Stomach (tissue), 9 donors: ENCODE data around the gene CLDN12. TPM values are rescaled to one million over a fixed set of nuclear protein-coding genes. Genes with fewer than 3 reads are reported as not detected.

Experiments
- DNase-seq, 2 donors: peaks; one replicate each; pipeline versions ENCODE4 v3.0.0 to v3.0.0-alpha.2; 2013 to 2019
- H3K27ac ChIP-seq, 5 donors: fragments of 200-600 bp in 4 of 5; sonication (generic) in 4 of 5; one replicate each; pipeline ENCODE4 v1.5.1; 2013 to 2019; ENCODE audit warnings: mild to moderate bottlenecking in 1 of 5, moderate library complexity in 1 of 5
- H3K27me3 ChIP-seq, 3 donors: fragments of 200-600 bp; sonication (generic); one replicate each; pipeline ENCODE4 v1.5.1; 2017 to 2019; ENCODE audit warnings: mixed run types in 1 of 3
- H3K36me3 ChIP-seq, 4 donors: fragments of 200-600 bp; sonication (generic); 1 replicate in 3 of 4; 2 replicates in 1 of 4; pipeline ENCODE4 v1.5.1; 2016 to 2019
- H3K4me1 ChIP-seq, 4 donors: fragments of 200-600 bp; sonication (generic); one replicate each; pipeline ENCODE4 v1.5.1; 2016 to 2019
- H3K4me3 ChIP-seq, 4 donors: fragments of 200-600 bp; sonication (generic) in 3 of 4; one replicate each; pipeline ENCODE4 v1.5.1; 2016 to 2019; ENCODE audit warnings: mild to moderate bottlenecking in 1 of 4
- H3K9me3 ChIP-seq, 4 donors: fragments of 200-600 bp; sonication (generic); one replicate each; pipeline ENCODE4 v1.5.1; 2016 to 2019
- CTCF ChIP-seq, 7 experiments: fragments of 450-650 bp in 4 of 7; fragments of 200-600 bp in 3 of 7; sonication (generic) in 3 of 7; IDR thresholded peaks; one replicate each; pipeline ENCODE4 v1.5.1; 2016 to 2019; ENCODE audit warnings: antibody characterized with exemption in 7 of 7, control low read depth in 2 of 7, mild to moderate bottlenecking in 1 of 7
- EP300 ChIP-seq: sonication (generic); formaldehyde crosslinking; IDR thresholded peaks from one replicate; pipeline ENCODE4 v1.6.1; 2017; ENCODE audit warnings: antibody characterized with exemption
- POLR2A ChIP-seq, 4 donors: fragments of 450-650 bp; IDR thresholded peaks; one replicate each; pipeline ENCODE4 v1.6.1; 2016; ENCODE audit warnings: antibody characterized with exemption in 4 of 4, control low read depth in 2 of 4, mild to moderate bottlenecking in 1 of 4, moderate library complexity in 1 of 4
- POLR2AphosphoS5 ChIP-seq, 3 donors: sonication (generic); formaldehyde crosslinking; IDR thresholded peaks; one replicate each; pipeline ENCODE4 v1.6.1; 2016; ENCODE audit warnings: antibody characterized with exemption in 3 of 3
- WGBS, 5 donors: extraction: QIAGEN DNeasy Blood & Tissue Kit in 3 of 5; methylation state at CpG; one replicate each; pipeline versions ENCODE4 v1.1.5 to v1.1.7; 2013 to 2018; 5-methylcytosine and 5-hydroxymethylcytosine counted together
- intact Hi-C: fragments of 100-400 bp; cut with DNase I; formaldehyde crosslinking; loops from one replicate; pipeline ENCODE4 v1.15.1; 2023; ENCODE audit warnings: low total_unique reads
- polyA plus RNA-seq, 3 donors: library from polyadenylated mRNA; stranded (reverse); fragments of 200-250 nt; gene quantifications; one replicate each; pipeline ENCODE4 v1.2.3, GENCODE V29; 2013
- total RNA-seq, 5 donors: library from RNA; depleted of rRNA; stranded (reverse); fragments of >200 nt; gene quantifications; one replicate each; pipeline versions ENCODE4 v1.1.0 to v1.2.3, GENCODE V29; 2014 to 2016
- donor health status: healthy with polysubstance abuse.
- donor health status: Bipolar disorder and iron deficiency.
- donor health status: healthy.

Gene CLDN12
- total and polyA plus RNA-seq, 8 donors, result 6.1 to 26.6 (median 13.3) TPM

GRCh38 chr7:90413185-90413528 lies 9.9 kb downstream of the CLDN12 start:
- Histone ChIP-seq H3K9me3 (no peaks in the 10 kb centered on the region), H3K4me1 (peaks cover 7 to 45% (median 13%) of the 10 kb centered on the region in 4 donors), H3K27ac (no peak overlapping the region), H3K4me3 (no peak overlapping the region), H3K27me3 (no peaks in the 10 kb centered on the region), H3K36me3 (peaks cover 6 to 54% (median 40%) of the 10 kb centered on the region in 4 donors)
- intact Hi-C loops, result no loop called here
- 94 to 98% (median 97%) methylated on average over 2 of the region's 2 CpGs for WGBS, 5 donors
- TF ChIP-seq CTCF (IDR thresholded peaks at IDR 0.05) (no peak), POLR2A (IDR thresholded peaks at IDR 0.05) (no peak), EP300 (no peak), POLR2AphosphoS5 (IDR thresholded peaks at IDR 0.05) (no peak)
- DNase-seq, result no peak

GRCh38 chr7:90421651-90422050 lies 18.4 kb downstream of the CLDN12 start:
- Histone ChIP-seq H3K9me3 (no peaks in the 10 kb centered on the region), H3K4me3 (no peak overlapping the region), H3K36me3 (peaks cover 0 to 3% (median under 1%) of the 10 kb centered on the region in 4 donors), H3K4me1 (no peaks in the 10 kb centered on the region), H3K27me3 (no peaks in the 10 kb centered on the region), H3K27ac (no peak overlapping the region)
- no peak for DNase-seq
- WGBS, 5 donors, result 75 to 85% (median 82%) methylated on average over 6 of the region's 6 CpGs
- intact Hi-C loops, result no loop called here
- TF ChIP-seq EP300 (no peak), CTCF (IDR thresholded peaks at IDR 0.05) (no peak), POLR2A (IDR thresholded peaks at IDR 0.05) (no peak), POLR2AphosphoS5 (IDR thresholded peaks at IDR 0.05) (no peak)

GRCh38 chr7:90424720-90425119 lies 21.5 kb downstream of the CLDN12 start:
- intact Hi-C loops, result no loop called here
- Histone ChIP-seq H3K27me3 (no peaks in the 10 kb centered on the region), H3K27ac (no peak overlapping the region), H3K4me1 (no peaks in the 10 kb centered on the region), H3K9me3 (no peaks in the 10 kb centered on the region), H3K36me3 (no peaks in the 10 kb centered on the region), H3K4me3 (no peak overlapping the region)
- TF ChIP-seq POLR2A (IDR thresholded peaks at IDR 0.05) (no peak), EP300 (no peak), CTCF (IDR thresholded peaks at IDR 0.05) (no peak), POLR2AphosphoS5 (IDR thresholded peaks at IDR 0.05) (no peak)
- DNase-seq, result no peak
- WGBS, 5 donors, result 76 to 83% (median 80%) methylated on average over 3 of the region's 3 CpGs

- H3K9me3 ChIP-seq, result no peaks in the 10 kb centered on the region
- TF ChIP-seq POLR2A (IDR thresholded peaks at IDR 0.05) (no peak), POLR2AphosphoS5 (IDR thresholded peaks at IDR 0.05) (no peak), EP300 (no peak), CTCF (IDR thresholded peaks at IDR 0.05) (no peak)
- no peaks in the 10 kb centered on the region for H3K36me3 ChIP-seq
- intact Hi-C loops, result no loop called here
- WGBS, 5 donors, result 0 to 70% (median 60%) methylated on average over 2 of the region's 2 CpGs
- no peak for DNase-seq
- H3K27ac ChIP-seq, result no peak overlapping the region
- no peak overlapping the region for H3K4me3 ChIP-seq
- no peaks in the 10 kb centered on the region for H3K4me1 ChIP-seq
- no peaks in the 10 kb centered on the region for H3K27me3 ChIP-seq
These were observed 22.1 kb downstream of the CLDN12 start for GRCh38 chr7:90425376-90425775.
